ENCODE data around the gene FXYD4.

Gene FXYD4

DNA sequence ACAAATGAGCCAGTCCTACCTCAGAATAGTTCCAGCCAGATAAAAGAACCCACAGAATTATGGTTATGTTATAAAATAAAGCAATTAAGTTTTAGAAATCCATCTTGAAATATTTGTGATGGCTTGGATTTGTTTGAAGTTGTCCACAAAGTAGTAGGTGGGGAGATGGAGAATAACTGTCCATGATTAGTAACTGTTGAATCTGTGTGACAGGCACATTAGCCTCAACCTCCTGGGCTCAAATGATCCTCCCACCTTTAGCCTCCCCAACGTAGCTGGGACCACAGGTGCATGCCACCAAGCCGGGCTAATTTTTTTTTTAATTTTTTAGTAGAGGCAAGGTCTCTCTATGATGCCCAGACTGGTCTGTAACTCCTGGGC lies 27.5 kb downstream of the FXYD4 start:
- DNase-seq, result no peak

DNA sequence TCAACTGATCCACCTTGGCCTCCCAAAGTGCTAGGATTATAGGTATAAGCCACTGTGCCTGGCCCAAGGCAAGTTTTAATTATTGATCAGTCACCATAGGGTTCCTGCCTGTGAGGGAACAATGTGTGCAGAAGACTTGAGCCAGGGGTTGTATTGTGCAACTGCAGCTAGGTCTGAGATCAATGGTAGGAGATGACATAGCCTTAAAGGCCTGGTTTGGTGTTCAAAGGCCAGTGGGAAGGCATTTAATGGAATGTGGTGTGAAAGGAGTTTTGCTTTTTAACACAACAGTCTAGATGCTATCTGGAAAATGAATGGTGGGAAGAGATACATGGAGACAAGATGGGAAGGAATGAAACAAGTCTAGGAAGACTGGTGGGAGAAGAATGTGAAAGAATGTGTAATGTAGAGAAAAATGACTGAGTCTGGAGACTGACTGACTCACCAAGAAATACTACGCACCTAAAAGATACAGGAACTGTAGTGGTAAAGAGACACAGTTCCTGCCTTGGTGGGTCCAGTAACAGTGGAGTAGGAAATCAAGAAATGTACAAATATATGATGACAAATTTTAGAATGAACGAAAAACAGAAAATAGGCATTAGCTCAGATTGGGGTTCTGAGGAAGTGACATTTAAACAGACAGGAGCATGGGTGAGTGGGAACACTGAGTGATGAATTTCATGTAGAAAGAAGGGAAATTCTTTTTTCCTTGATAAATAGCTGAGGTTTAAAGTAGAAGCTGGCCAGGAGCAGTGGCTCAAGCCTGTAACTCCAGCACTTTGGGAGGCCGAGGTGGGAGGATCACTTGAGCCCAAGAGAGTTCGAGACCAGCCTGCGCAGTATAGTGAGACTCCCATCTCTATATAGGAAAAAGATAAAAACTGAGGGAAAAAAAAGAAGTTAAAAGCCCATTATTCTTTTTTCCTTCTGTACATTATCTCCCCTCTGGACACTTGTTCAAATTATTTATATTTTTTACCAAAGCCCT lies 28.2 kb downstream of the FXYD4 start:
- no peak for DNase-seq

DNA sequence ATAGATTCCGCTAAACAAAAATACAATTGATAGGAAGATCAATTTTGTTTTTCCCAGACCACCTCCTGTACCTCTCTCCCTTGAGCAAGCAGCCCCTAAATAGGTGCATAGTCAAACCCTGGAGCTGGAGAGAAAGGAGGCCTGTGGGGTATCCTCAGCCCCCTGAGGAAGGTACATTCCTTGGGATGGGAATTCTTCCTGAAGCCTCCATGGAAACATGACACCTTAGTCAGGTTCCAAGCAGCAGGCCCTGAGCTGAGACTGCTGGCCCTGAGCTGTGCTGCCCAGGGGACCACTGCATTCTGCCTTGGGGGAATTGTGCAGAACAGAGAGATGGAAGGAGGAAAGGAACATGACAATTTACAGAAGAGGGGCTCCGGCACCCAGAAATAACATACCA lies 30.2 kb downstream of the FXYD4 start:
- no peak for DNase-seq

DNA sequence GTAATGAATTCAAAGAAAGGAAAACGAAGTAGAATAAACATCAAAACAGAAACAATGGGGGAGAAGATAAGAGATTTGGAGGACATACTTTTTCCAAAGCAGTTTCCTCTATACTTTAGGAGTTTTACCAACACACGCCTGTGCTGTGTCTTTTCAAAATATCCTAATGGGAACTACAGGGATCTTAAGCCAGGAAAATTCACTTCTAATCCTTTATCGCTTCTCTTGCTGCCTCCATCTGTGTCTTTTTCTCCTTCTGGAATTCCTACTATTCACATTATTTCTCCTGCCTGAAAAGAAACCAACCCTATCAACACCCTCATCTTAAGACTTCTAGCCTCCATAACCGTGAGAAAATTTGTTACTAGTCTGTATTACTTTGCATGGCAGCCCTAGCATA lies 30.7 kb downstream of the FXYD4 start:
- no peak for DNase-seq

DNA sequence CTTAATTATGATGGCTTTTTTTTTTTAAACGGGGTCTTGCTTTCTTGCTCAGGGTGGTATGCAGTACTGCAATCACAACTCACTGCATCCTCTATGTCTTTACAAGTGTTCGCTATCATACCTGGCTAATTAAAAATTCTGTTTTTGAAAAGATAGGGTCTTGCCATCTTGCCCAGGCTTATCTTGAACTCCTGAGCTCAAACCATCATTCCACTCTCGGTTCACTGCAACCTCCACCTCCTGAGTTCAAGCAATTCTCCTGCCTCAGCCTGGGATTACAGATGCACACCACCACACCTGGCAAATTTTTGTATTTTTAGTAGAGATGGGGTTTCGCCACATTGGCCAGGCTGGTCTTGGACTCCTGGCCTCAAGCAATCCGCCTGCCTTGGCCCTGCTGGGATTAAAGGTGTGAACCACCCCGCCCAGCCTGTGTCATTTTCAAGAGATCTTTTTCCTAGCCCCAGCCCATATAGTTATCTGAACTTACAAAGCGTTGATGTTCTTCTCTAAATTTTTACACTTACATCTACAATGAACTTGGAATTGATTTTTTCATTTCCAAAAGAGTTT lies 31.5 kb downstream of the FXYD4 start:
- DNase-seq, result no peak

DNA sequence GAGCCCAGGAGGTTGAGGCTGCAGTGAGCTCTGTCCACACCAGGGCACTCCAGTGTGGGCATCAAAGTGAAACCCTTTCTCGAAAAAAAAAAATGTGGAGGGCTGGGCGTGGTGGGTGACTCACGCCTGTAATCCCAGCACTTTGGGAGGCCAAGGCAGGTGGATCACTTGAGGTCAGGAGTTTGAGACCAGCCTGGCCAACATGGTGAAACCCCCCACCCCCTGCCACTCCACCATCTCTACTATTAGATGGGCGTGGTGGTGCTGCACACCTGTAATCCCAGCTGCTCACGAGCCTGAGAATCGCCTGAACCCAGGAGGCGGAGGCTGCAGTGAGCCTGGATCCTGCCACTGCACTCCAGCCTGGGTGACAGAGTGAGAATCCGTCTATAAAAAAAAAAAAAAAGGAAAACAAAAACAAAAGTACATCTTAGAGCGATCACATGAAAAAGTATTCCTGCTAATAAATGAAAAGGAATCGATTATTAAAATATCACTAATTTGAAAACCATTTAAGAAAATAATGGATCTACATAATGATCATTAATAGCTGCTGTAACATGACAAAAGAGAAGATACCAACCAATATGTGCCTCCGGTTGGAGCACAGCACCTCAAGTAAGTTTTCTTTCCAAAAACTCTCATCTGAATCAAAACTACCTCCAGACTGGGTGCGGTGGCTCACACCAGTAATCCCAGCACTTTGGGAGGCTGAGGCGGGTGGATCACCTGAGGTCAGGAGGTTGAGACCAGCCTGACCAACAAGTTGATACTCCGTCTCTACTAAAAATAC lies 32.7 kb downstream of the FXYD4 start:
- DNase-seq, result no peak

DNA sequence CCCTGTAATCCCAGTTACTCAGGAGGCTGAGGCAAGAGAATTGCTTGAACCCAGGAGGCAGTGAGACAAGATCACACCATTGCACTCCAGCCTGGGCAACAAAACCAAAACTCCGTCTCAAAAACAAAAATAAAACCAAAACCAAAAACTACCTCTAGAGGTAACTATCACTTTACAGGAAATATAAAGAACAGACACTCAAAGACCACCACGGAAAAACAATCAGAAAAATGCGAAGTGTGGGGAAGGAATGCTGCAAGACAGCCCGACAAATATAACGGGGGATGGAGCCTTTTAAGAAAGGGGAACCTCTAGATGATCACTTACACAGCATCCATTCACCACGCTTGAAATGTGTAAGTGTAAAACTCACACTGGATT lies 33.3 kb downstream of the FXYD4 start:
- DNase-seq, result no peak

DNA sequence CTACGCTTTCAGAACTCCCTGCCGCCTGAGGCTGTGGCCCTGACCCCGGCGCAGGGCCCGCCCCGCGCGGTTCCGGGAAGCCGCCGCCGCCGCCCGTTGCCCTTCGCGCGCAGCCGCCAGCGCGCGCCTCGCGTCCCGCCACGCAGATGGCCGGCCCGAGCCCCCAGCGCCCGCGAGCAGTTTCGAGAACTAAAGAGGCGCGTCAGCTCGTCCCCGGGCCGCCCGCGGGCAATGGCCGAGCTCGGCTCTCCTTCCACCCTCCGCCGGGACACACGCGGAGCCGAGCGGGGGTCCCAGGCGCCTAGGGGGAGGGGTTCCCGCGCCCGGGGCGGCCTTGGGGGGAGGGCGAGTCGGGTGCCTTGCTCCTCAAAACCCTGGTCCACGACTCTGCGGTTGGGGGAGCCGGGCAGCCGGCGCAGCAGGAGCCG lies 35.7 kb downstream of the FXYD4 start:
- DNase-seq, result peak; percentile 36

DNA sequence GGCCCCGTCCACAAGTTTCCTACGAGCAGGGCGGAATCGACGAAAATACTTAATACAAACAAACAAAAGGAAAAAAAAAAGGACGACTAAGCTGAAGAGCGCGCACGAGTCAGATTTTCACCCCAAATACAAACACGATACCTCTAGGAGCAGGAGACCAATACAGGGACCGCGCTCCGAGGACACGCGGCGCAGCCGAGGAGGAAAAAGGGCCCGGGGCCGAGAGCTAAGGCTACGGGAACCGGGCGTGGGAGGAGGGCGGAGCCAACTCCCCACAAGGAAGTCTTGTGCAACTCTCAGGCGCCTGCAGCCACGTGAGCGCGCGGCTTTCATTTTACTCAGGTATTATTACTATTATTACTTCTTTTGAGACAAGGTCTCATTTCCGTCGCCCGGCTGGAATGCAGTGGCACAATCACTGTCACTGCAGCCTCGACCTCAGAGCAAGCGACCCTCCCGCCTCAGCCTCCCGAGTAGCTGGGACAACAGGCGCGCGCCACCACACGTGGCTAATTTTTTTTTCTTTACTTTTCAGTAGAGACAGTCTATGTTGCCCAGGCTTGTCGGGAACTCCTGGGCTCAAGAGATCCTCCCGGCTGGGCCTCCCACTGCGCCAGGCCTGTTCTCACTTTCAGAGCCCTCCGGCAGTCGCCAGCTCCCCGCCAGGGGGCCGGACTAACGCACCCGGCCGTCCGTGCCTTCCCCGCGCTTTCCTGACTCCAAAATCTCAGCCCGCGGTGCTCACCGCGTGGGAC lies 36.3 kb downstream of the FXYD4 start:
- peak; percentile 92 for DNase-seq

DNA sequence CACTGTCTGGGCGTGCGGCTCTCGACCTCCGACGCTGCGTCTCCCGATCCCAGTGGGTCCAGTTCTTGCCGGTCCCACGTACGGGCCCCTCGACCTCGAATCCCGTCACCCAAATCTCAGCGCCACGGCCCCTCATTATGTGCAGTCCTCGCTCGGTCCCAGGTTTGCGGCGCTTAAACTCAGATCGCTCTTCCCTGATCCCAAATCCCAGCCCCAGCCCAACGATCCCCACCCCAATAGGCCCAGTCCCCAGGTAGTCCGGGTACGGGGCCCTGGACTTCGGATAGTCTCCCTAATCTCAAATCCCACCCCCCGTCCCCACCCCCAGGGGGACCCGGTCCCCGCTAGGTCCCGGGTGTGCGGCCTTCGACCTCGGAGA lies 36.9 kb downstream of the FXYD4 start:
- DNase-seq, result no peak

DNA sequence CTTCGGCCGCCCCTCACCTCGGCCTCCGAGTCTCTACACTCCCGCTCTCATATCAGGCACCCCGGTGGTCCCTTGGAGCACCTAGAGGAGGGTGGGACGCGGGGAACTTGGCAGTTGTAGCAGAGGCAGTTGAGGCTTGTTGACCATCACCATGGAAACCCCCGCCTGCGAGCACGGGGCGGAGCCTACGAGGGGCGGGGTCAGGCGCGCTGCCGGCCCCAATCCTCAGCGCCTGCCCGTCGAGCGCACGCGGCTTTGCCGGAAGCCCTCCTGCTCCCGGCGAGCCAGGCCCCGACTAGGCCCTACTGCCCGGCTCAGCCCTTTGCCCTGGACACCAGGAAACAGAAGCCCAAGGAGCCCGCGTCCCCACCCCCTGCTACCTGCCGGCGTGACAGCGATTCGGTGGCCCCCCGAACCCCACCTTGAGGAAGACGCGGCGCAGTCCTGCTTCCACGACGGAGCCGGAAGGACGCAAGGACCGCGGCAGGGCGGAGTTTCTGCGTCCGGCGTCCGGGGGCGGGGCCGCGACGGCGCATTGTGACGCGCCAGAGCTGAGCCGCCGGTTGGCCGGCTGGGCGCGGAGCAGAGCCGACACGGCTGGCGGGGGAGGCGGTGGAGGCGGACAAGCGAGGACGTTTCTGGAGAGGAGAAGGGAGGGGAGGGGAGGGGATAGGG lies 37.4 kb downstream of the FXYD4 start, which contains the start of gene HNRNPF:
Gene HNRNPF, minus strand, starts transcription at position 477 of the 675 bp plus-strand sequence. CDS start 21,302 bp downstream, outside the sequence.
- DNase-seq, result peak; percentile 93

DNA sequence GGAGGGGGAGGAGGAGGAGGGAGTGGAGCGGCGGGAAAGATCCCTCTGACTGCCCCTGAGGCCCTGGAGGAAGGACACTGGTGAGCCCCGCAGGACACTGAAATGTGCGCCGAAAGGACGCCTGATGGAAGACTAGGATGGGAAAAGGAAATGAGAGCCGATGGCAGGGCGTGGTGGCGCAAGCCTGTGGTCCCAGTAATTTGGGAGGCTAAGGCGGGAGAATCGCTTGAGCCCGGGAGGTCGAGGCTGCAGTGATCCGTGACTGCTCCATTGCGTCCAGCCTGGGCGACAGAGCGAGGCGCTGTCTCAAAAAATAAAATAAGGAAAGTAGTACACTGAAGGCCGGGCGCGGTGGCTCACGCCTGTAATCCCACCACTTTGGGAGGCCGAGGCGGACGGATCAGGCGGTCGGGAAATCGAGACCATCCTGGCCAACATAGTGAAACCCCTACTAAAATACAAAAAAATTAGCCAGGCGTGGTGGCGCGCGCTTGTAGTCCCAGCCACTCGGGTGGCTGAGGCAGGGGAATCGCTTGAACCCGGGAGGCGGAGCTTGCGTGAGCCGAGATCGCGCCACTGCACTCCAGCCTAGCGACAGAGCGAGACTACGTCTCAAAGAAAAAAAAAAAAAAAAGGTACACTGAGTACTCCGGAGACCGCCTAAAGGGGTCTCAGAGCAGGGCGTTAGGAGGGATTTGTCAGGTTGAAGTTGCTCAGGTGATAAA lies 38.1 kb downstream of the FXYD4 start:
- DNase-seq, result peak; percentile 72

DNA sequence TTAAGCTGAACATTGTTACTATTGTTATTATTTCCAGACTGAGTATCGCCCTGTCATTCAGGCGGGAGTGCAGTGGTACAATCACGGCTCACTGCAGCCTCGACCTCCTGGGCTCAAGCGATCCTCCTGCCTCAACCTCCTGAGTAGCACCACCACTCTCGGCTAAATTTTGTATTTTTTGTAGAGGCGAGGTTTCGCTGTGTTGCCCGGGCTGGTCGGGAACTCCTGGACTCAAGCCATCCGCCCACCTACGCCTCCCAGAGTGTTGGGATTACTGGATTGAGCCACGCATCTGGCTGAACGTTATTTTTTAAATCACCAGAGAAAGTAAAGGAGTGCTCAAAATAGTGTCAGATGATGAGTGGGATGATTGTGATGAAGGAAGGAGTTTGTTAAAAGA lies 38.9 kb downstream of the FXYD4 start:
- DNase-seq, result no peak

DNA sequence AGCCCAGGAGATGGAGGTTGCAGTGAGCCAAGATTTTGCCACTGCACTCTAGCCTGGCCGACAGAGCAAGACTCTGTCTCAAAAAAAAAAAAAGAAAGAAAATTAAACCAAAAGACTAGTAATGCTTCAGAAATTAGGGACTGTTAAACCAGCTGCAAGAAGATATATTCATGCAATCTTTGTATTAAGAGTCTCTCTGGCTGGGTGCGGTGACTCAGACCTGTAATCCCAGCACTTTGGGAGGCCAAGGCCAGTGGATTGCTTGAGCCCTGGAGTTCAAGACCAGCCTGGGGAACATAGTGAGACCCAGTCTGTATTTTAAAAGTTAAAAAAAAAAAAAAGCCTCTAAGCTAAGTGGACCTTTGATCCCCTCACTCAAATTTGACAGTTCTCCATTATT lies 40.1 kb downstream of the FXYD4 start:
- no peak for DNase-seq

DNA sequence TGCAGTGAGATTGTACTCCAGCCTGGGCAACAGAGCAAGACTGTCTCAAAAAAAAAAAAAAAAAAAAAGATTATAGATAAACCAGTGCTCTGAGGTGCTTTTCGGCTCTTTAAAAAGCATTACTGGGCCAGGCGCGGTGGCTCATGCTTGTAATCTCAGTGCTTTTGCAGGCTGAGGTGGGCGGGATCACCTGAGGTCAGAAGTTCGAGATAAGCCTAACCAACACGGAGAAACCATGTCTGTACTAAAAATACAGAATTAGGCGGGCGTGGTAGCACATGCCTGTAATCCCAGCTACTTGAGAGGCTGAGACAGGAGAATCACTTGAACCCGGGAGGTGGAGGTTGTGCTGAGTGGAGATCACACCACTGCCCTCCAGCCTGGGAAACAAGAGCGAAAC lies 44.1 kb downstream of the FXYD4 start:
- DNase-seq, result no peak

DNA sequence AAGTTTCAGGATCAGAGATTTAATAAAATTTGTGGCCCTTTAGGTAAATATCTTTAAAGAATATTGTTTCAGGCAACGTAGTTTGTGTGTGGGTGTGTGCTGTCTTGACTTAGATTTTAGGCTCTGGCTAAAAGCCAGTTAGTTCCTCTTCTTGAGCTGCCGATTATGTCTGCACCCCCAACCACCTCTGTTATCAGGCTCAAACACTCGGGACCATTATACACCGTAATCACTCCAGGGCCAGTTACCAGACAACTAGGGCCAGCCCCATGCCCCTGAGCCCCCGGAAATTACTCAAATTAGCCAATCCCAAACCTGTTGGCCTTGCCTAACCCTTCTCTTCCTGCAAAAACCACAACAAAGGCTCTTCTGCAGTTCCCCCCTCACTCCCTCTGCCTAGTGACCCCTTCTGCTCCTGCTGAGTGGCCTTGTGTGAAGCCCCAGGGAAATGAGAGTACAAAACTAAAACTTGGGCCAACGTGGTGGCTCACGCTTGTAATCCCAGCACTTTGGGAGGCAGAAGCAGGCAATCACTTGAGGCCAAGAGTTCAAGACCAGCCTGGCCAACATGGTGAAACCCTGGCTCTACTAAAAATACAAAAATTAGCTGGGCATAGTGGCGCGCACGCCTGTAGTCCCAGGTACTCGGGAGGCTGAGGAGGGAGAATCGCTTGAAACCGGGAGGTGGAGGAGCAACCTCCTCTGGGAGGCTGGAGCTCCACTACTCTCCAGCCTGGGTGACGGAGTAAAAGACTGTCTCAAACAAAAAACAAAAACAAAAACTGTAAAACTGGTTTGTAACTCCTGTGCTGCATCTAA lies 46.7 kb downstream of the FXYD4 start:
- DNase-seq, result no peak

DNA sequence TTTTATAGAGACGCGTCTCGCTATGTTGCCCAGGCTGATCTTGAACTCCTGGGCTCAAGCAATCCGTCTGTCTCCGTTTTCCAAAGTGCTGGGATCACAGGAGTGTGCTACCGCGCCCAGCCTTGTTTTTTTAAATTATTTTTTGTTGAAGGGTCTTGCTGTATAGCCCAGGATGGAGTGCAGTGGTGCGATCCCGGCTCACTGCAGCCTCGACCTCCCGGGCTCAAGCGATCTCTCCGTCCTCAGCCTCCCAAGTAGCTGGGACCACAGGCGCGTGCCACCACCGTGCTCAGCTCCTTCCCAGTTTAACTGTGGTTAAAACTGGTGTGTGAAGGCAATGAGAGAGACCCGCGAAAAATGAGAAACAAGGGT lies 48.5 kb downstream of the FXYD4 start:
- no peak for DNase-seq

DNA sequence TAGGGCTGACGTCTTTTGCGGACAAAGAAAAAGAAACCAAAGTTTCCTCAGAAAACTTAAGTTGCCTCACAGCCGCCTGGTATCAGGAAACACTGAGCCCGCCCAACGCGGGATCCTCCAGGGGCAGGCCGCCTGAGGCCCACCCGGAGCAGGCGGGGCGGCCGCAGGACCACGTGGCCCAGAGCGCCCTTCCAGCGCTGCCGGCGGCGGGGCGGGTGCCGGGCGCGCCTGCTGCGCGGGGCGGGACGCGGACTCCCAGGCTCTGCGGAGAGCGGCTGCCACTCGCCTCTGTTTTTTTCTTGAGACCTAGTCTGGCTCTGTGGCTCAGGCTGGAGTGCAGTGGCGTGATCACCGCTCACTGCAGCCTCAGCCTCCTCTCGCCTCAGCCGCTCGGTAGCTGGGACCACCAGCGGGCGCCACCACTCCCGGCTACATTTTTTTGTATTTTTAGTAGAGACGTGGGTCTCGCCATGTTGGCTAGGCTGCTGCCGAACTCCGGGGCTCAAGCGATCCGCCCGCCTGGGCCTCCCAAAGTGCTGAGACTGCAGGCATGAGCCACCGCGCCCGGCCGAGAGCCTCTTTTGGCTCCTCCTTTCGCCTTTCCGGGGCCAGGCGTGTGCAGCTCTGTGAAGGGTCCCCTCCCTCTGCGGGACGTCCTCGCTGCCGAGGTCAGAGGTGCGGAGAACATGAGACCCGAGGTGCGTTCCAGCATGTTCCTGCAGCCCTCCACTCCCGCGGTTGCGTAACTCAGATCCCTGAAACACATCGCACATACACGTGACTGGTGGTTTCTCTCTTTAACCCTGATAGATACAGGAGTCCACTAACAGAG lies 49.1 kb downstream of the FXYD4 start:
- DNase-seq, result peak; percentile 76

DNA sequence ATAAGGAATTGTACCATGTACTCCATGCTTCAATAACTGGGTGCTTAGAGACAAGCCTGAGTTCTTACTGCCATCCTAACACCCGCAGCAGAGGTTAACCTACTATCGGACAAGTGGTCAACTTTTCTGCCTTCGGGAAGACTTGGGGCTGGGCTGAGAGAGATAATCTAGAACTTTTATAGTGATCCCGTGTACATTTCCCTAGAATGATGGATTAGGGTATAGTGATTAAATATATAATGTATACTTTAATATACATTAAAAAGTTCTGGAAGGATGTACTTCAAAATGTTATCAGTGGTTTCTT lies 49.7 kb downstream of the FXYD4 start:
- no peak for DNase-seq

DNA sequence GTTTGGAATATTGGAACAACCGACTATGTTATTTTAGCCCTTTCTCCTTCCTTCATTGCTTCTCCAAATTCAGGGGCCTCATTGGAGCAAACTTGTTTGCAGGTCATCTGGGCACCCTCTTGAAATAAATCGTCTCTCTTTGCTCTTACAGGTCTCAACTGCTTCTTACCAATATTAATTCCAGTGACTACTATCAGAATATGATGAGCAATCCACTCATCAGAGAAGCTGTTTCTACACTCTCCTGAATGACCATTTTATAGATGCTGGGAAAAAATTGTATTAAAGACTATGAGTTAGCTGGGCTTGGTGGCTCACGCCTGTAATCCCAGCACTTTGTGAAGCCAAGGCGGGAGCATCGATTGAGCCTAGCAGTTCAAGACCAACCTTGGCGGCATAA lies 50.1 kb downstream of the FXYD4 start:
- DNase-seq, result no peak
